HUES64 (cell line): Measurements from ENCODE around the gene DLL4.

Experiments used
- H3K27ac ChIP-seq: 2 replicates; pipeline ENCODE4 v1.7.0; 2013; ENCODE audit warnings: low read depth, low read length, inconsistent platforms
- H3K27me3 ChIP-seq: 2 replicates; pipeline ENCODE4 v1.6.1; 2013; ENCODE audit warnings: mild to moderate bottlenecking, low read length; ENCODE audit not compliant: insufficient read depth
- H3K36me3 ChIP-seq: 2 replicates; pipeline ENCODE4 v1.6.1; 2013; ENCODE audit warnings: mild to moderate bottlenecking, low read length; ENCODE audit not compliant: insufficient read depth
- H3K4me1 ChIP-seq: 2 replicates; pipeline ENCODE4 v1.6.1; 2013; ENCODE audit warnings: mild to moderate bottlenecking, low read length, moderate library complexity; ENCODE audit not compliant: insufficient read depth
- H3K4me3 ChIP-seq: 2 replicates; pipeline ENCODE4 v1.5.1; 2013; ENCODE audit warnings: mild to moderate bottlenecking, low read length, moderate library complexity
- H3K9ac ChIP-seq: 2 replicates; pipeline ENCODE4 v1.6.1; 2013; ENCODE audit warnings: mild to moderate bottlenecking, low read depth, low read length
- H3K9me3 ChIP-seq: 2 replicates; pipeline ENCODE4 v1.6.1; 2013; ENCODE audit warnings: low read depth, low read length; ENCODE audit not compliant: insufficient read depth
- WGBS: fragments of 150-250, 120-280 bp; methylation state at CpG from one replicate; pipeline ENCODE4 v1.1.7; 2013; ENCODE audit warnings: missing lambda C conversion rate; 5-methylcytosine and 5-hydroxymethylcytosine counted together

The DLL4 gene

DNA sequence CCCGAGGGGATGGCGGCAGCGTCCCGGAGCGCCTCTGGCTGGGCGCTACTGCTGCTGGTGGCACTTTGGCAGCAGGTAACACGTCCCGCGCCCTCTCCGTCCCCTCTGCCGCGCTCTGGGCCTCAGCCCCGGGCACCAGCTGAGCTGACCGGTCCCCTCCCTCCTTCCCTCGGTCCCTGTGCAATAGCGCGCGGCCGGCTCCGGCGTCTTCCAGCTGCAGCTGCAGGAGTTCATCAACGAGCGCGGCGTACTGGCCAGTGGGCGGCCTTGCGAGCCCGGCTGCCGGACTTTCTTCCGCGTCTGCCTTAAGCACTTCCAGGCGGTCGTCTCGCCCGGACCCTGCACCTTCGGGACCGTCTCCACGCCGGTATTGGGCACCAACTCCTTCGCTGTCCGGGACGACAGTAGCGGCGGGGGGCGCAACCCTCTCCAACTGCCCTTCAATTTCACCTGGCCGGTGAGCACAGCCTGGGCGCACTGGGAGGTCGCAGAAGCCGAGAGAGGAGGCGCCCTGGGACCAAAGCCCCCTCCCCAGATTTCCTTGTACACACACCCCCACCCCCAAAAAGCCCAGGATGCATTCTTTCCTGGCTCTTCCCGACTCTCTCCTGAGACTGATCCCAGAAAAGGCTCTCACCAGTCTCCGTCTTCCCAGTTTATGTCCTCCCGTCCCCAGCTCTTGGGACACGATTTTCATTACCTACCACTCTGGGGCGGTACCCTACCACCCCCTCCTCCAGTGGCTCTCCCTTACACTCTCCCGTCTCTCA, 705 bp downstream of the DLL4 start:
- Histone ChIP-seq H3K27me3 (peaks cover 95% of the 10 kb centered on the region), H3K27ac (no peak overlapping the region), H3K4me3 (peak overlapping the region; percentile 50), H3K36me3 (no peaks in the 10 kb centered on the region), H3K9me3 (no peaks in the 10 kb centered on the region), H3K4me1 (peaks cover 22% of the 10 kb centered on the region), H3K9ac (no peak overlapping the region)
- WGBS = 1% methylated on average over 56 of the region's 56 CpGs

DNA sequence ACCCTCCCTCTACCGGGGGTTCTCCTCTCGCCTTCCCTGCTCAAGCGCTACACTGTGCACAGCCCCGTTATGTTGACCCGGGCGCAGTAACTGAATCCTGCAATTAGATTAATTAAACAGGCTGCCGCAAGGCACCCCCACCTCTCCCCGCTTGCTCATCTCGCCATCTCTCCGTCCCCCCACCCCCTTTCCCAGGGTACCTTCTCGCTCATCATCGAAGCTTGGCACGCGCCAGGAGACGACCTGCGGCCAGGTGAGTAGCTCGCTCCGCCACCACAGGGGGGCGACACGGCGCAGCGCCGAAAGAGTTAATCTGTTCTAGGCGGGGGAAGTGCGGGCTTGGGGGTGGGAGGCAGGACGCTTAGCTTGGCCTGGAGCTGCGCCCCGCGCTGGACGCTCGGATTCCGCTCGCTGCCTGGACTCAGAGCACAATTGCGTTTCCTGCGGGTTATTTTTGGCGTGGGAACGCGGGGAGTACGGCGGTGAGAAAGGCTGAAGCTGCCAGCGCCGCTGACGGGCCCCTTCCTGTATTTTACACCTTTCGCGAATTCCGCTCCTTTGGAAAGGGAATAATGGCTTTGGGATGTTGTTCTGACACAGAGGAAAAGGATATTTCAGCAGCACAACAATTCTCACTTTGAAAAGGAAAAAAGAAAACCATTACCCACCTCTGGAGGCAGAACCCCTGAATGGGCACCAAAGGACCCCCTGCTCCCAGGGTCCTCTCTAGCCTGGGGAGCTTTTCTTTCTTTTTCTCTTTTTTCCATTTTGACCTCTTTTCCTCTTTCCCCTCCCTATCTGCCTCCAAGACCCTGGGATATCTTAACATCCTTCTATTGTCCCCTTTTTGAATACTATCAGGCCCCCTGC, 1.5 kb downstream of the DLL4 start:
- peaks cover 22% of the 10 kb centered on the region for H3K4me1 ChIP-seq
- no peaks in the 10 kb centered on the region for H3K9me3 ChIP-seq
- peaks cover 95% of the 10 kb centered on the region for H3K27me3 ChIP-seq
- H3K36me3 ChIP-seq = no peaks in the 10 kb centered on the region
- H3K9ac ChIP-seq = no peak overlapping the region
- H3K27ac ChIP-seq = no peak overlapping the region
- H3K4me3 ChIP-seq = peak overlapping the region; percentile 50
- WGBS = 2% methylated on average over 46 of the region's 46 CpGs

DNA sequence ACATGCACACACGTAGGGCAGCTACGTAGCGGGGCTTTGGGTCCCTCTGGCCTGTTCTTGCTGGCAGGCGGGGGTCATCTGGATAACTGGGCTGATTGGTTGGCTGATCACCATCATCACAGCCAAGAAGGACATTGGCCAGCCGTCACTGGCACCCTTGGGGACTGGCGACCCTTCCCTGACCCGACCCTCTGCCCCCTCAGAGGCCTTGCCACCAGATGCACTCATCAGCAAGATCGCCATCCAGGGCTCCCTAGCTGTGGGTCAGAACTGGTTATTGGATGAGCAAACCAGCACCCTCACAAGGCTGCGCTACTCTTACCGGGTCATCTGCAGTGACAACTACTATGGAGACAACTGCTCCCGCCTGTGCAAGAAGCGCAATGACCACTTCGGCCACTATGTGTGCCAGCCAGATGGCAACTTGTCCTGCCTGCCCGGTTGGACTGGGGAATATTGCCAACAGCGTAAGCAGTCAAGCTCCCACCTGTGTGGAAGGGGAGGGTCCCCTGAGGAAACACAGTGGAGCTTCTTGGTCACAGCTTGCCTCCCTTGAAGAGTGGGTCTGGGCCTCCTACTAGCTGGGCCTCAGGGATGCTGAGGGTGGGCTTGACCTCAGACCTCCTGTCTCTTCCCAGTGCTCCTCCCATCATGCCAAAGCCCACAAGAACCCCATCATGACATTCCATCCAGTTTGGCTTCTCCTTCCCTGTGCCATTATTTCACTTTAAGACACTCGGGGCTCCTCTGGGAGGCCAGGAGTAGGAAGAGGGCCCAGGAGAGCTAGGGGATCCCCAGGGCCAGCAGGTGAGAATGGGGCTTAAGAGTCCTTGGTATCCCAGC, 2.4 kb downstream of the DLL4 start:
- Histone ChIP-seq H3K4me1 (peaks cover 19% of the 10 kb centered on the region), H3K36me3 (no peaks in the 10 kb centered on the region), H3K4me3 (no peak overlapping the region), H3K27ac (no peak overlapping the region), H3K9me3 (no peaks in the 10 kb centered on the region), H3K27me3 (peaks cover 92% of the 10 kb centered on the region), H3K9ac (no peak overlapping the region)
- WGBS = 81% methylated on average over 16 of the region's 16 CpGs

DNA sequence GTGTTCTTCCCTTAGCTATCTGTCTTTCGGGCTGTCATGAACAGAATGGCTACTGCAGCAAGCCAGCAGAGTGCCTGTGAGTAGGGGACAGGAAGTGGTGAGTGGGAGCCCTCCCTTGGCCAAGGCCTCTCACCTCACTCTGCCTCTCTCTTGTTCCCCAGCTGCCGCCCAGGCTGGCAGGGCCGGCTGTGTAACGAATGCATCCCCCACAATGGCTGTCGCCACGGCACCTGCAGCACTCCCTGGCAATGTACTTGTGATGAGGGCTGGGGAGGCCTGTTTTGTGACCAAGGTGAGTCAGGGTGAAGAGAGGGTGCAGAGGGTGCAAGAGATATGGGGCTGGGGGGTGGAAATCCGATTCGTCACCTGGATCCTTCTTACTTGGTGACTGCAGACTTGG, 3.0 kb downstream of the DLL4 start:
- no peak overlapping the region for H3K9ac ChIP-seq
- peaks cover 13% of the 10 kb centered on the region; the same call in 1 of the 2 replicates for H3K4me1 ChIP-seq
- H3K36me3 ChIP-seq = no peaks in the 10 kb centered on the region
- peaks cover 85% of the 10 kb centered on the region for H3K27me3 ChIP-seq
- H3K27ac ChIP-seq = no peak overlapping the region
- no peak overlapping the region for H3K4me3 ChIP-seq
- 67% methylated on average over 7 of the region's 8 CpGs for WGBS
- no peaks in the 10 kb centered on the region for H3K9me3 ChIP-seq

DNA sequence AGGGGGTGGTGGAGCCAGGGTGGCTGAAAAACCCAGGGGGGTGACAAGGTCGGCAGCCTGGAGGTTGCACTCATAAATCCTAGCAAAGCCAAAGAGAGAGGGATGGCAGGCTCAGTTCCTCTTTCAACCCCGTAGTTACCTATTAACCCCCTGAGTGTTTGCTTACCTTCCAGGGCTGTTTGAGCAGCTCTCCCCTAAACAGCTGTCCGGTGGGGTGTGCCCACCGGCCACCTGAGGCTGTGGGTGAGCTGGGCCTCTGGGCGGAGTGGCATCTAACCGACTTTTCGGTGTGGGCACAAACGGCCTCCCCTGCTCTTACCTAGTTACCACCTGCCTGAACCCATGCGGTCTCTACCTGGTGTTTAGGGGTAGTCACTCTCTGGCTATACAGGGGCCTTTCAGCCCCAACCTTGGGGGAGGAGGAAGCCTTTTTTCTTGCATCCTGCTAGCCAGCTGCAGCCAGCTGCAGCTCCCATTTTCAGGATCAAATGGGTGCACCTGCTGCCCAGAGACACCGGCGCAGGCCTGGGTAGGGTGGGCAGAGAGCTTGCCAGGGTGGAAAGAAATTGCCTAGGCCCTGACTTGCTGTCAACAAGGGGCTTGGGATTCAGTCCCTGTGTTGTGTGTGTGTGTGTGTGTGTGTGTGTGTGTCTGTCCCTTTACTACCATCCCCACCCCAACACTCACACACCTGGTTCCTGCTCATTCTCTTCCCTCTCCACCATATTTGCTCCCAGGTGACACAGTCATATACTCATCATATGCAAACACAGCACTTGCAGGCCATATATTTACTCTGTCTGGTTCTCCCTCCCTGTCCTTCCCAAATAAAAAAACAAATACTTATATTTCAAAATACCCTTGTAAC, 3.7 kb downstream of the DLL4 start:
- H3K9me3 ChIP-seq = no peaks in the 10 kb centered on the region
- H3K36me3 ChIP-seq = no peaks in the 10 kb centered on the region
- H3K9ac ChIP-seq = no peak overlapping the region
- no peak overlapping the region for H3K4me3 ChIP-seq
- peaks cover 78% of the 10 kb centered on the region for H3K27me3 ChIP-seq
- no peak overlapping the region for H3K27ac ChIP-seq
- H3K4me1 ChIP-seq = peaks cover 11% of the 10 kb centered on the region; the same call in 1 of the 2 replicates
- 82% methylated on average over 10 of the region's 11 CpGs for WGBS

DNA sequence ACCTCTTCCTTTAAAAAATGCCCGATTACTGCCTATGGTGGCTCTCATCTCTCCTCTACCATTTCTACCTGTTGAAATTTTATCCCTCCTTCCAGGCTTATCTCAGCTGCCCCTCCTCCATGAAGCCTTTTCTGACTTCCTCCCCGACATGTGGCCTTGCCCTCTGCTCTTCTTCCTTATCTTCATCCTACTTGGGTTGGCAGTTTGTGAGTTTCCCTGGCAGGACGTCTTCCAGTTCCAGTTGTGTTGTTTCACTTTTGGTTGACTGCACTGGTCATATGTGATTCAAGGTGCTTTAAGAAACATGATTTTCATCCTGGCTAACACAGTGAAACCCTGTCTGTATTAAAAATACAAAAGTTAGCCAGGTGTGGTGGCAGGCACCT, 4.4 kb downstream of the DLL4 start:
- peaks cover 72% of the 10 kb centered on the region for H3K27me3 ChIP-seq
- no peak overlapping the region for H3K27ac ChIP-seq
- no peak overlapping the region for H3K9ac ChIP-seq
- H3K4me3 ChIP-seq = no peak overlapping the region
- WGBS = 87% methylated on average over 3 of the region's 3 CpGs
- H3K4me1 ChIP-seq = peaks cover 11% of the 10 kb centered on the region; the same call in 1 of the 2 replicates
- no peaks in the 10 kb centered on the region for H3K36me3 ChIP-seq
- H3K9me3 ChIP-seq = no peaks in the 10 kb centered on the region

DNA sequence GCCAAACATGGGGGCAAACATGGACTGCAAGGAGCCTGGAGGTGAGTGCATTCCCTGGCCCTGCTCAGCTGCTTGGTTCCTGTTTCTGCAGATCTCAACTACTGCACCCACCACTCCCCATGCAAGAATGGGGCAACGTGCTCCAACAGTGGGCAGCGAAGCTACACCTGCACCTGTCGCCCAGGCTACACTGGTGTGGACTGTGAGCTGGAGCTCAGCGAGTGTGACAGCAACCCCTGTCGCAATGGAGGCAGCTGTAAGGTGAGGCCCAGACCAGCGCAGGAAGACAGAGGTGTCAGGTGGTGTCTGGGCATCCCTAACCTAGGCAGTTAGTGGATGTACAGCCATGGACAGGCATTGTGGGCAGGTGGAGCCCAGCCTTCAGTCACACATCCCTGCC, 5.3 kb downstream of the DLL4 start:
- Histone ChIP-seq H3K27ac (no peak overlapping the region), H3K27me3 (peaks cover 62% of the 10 kb centered on the region), H3K9ac (no peak overlapping the region), H3K4me1 (peaks cover 11% of the 10 kb centered on the region; the same call in 1 of the 2 replicates), H3K4me3 (no peak overlapping the region), H3K36me3 (no peaks in the 10 kb centered on the region), H3K9me3 (no peaks in the 10 kb centered on the region)
- WGBS = 90% methylated on average over 6 of the region's 6 CpGs

DNA sequence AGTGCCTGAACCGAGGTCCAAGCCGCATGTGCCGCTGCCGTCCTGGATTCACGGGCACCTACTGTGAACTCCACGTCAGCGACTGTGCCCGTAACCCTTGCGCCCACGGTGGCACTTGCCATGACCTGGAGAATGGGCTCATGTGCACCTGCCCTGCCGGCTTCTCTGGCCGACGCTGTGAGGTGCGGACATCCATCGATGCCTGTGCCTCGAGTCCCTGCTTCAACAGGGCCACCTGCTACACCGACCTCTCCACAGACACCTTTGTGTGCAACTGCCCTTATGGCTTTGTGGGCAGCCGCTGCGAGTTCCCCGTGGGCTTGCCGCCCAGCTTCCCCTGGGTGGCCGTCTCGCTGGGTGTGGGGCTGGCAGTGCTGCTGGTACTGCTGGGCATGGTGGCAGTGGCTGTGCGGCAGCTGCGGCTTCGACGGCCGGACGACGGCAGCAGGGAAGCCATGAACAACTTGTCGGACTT, 7.1 kb downstream of the DLL4 start:
- no peaks in the 10 kb centered on the region for H3K36me3 ChIP-seq
- peaks cover 61% of the 10 kb centered on the region for H3K27me3 ChIP-seq
- H3K4me1 ChIP-seq = peaks cover 6% of the 10 kb centered on the region; the same call in 1 of the 2 replicates
- no peak overlapping the region for H3K4me3 ChIP-seq
- no peak overlapping the region for H3K27ac ChIP-seq
- no peaks in the 10 kb centered on the region for H3K9me3 ChIP-seq
- H3K9ac ChIP-seq = no peak overlapping the region
- 95% methylated on average over 31 of the region's 31 CpGs for WGBS

DNA sequence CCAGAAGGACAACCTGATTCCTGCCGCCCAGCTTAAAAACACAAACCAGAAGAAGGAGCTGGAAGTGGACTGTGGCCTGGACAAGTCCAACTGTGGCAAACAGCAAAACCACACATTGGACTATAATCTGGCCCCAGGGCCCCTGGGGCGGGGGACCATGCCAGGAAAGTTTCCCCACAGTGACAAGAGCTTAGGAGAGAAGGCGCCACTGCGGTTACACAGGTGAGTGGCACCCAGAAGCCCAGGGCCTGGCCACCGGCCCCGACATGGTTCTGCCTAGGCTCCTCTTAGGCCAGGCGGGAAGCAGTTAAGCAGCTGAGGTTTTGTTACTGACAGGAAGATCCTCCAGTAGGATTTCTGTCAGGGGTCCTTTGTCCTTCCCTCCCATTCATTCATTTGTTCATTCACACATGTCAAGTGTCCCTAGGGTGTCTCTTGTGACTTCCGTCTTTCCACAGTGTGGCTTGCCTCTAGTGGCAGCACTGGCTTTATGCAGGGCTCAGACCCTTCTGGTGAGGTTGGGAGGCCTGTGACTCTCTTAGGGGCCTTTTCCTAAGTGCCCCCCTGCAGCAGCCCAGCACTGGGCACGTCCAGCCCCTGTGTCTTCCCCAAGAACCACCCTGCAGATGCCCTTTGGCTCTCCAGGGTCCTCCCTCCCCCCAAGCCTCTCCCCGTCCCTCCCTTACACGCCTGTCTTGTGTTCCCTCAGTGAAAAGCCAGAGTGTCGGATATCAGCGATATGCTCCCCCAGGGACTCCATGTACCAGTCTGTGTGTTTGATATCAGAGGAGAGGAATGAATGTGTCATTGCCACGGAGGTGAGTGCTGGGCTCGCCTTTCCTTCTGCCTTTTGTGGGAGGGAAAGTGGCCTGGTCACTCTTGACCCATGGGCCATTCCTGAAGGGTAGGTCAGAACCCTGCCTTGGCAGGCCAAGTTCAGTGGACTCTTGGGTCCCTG, 7.8 kb downstream of the DLL4 start:
- no peak overlapping the region for H3K9ac ChIP-seq
- H3K27me3 ChIP-seq = peaks cover 56% of the 10 kb centered on the region
- peaks cover 6% of the 10 kb centered on the region; the same call in 1 of the 2 replicates for H3K4me1 ChIP-seq
- H3K4me3 ChIP-seq = no peak overlapping the region
- WGBS = 85% methylated on average over 15 of the region's 15 CpGs
- H3K9me3 ChIP-seq = no peaks in the 10 kb centered on the region
- H3K27ac ChIP-seq = no peak overlapping the region
- H3K36me3 ChIP-seq = no peaks in the 10 kb centered on the region
